IMR-90 (cell line): ENCODE data around the gene FOXP4.

Experiments
- CHD1 ChIP-seq: IDR thresholded peaks from 2 replicates; pipeline ENCODE4 v1.6.1; 2012; ENCODE audit warnings: low read depth, low read length, improper control_type of control experiment
- CTCF ChIP-seq: conservative IDR thresholded peaks from 2 replicates; pipeline ENCODE4 v1.5.1; 2012; ENCODE audit warnings: mild to moderate bottlenecking, low read depth, low read length, improper control_type of control experiment
- FOS ChIP-seq: fragments of 150-350 bp; IDR thresholded peaks from 2 replicates; pipeline ENCODE4 v1.6.1; 2016; ENCODE audit warnings: low read depth, low read length
- MAFK ChIP-seq: IDR thresholded peaks from 2 replicates; pipeline ENCODE4 v1.6.1; 2012; ENCODE audit warnings: low read depth, low read length, improper control_type of control experiment
- MXI1 ChIP-seq: IDR thresholded peaks from 2 replicates; pipeline ENCODE4 v1.6.1; 2012; ENCODE audit warnings: low read depth, mild to moderate bottlenecking, low read length, moderate library complexity, borderline replicate concordance
- POLR2A ChIP-seq: IDR thresholded peaks from 2 replicates; pipeline ENCODE4 v1.6.1; 2012; ENCODE audit warnings: mild to moderate bottlenecking, low read depth, low read length
- RAD21 ChIP-seq: IDR thresholded peaks from 2 replicates; pipeline ENCODE4 v1.6.1; 2012; ENCODE audit warnings: low read length, improper control_type of control experiment
- RFX5 ChIP-seq: IDR thresholded peaks from 2 replicates; pipeline ENCODE4 v1.8.0; 2012; ENCODE audit warnings: low read depth, mild to moderate bottlenecking, low read length, moderate library complexity
- SMC3 ChIP-seq: fragments of 150-350 bp; IDR thresholded peaks from 2 replicates; pipeline ENCODE4 v1.6.1; 2016; ENCODE audit warnings: low read depth, mild to moderate bottlenecking, antibody characterized with exemption, low read length, moderate library complexity
- USF2 ChIP-seq: fragments of 150-350 bp; IDR thresholded peaks from 2 replicates; pipeline ENCODE4 v1.6.1; 2017; ENCODE audit warnings: mild to moderate bottlenecking, antibody characterized with exemption, low read length, low read depth
- TF ChIP-seq, protein P1 (sequence below): fragments of 150-350 bp; IDR thresholded peaks from 2 replicates; pipeline ENCODE4 v1.6.1; 2016; ENCODE audit warnings: low read depth, mild to moderate bottlenecking, low read length, moderate library complexity, borderline replicate concordance

DNA sequence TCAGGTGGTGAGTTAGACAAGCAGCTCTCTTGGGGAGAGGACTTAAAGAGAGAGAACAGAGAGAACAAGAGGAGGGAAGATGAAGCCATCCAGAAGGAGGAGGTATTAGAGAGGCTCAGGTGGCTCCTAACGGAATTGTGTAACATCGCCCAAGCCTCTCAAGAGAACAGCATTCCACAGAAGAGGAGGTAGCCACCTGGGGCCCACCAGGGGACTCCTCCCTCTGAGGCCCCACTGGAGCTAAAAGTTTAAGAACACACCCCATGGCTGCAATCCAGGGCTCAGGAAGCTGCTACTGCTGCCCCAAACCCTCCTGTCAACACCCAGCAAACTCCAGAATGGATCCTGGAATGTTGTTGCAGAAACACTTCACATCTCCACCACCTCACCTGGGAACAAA, 68.5 kb downstream of the FOXP4 start:
- TF ChIP-seq USF2 = no peak
- no peak for TF ChIP-seq CTCF
- no peak for TF ChIP-seq RAD21
- TF ChIP-seq FOS = no peak
- no peak for TF ChIP-seq SMC3
- TF ChIP-seq, protein P1, sequence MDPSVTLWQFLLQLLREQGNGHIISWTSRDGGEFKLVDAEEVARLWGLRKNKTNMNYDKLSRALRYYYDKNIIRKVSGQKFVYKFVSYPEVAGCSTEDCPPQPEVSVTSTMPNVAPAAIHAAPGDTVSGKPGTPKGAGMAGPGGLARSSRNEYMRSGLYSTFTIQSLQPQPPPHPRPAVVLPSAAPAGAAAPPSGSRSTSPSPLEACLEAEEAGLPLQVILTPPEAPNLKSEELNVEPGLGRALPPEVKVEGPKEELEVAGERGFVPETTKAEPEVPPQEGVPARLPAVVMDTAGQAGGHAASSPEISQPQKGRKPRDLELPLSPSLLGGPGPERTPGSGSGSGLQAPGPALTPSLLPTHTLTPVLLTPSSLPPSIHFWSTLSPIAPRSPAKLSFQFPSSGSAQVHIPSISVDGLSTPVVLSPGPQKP = no peak
- TF ChIP-seq MXI1 = no peak
- TF ChIP-seq POLR2A = no peak
- no peak for TF ChIP-seq MAFK
- TF ChIP-seq RFX5 = no peak
- no peak for TF ChIP-seq CHD1
